ENCODE results near the gene BOC.

DNA sequence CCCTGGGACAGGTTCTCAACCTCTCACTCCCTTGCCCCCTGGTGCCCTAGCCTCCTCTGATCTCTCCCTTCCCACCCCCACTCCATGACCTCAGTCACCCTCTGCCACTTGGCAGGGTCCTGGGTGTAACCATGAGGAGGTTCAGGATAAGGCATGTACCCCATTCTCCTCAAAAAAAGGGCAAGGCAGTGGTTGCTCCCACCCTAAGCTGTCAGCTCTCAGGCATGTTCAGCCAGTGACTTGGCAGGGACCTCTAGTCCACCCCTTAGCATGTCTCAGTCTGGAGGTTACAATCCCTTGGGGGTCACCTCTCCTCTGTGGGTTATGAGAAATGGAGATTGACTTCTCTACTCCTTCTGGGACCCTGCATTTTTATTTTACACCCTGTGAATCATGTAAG lies 11.0 kb upstream of the BOC start:
- TF ChIP-seq, protein P1, sequence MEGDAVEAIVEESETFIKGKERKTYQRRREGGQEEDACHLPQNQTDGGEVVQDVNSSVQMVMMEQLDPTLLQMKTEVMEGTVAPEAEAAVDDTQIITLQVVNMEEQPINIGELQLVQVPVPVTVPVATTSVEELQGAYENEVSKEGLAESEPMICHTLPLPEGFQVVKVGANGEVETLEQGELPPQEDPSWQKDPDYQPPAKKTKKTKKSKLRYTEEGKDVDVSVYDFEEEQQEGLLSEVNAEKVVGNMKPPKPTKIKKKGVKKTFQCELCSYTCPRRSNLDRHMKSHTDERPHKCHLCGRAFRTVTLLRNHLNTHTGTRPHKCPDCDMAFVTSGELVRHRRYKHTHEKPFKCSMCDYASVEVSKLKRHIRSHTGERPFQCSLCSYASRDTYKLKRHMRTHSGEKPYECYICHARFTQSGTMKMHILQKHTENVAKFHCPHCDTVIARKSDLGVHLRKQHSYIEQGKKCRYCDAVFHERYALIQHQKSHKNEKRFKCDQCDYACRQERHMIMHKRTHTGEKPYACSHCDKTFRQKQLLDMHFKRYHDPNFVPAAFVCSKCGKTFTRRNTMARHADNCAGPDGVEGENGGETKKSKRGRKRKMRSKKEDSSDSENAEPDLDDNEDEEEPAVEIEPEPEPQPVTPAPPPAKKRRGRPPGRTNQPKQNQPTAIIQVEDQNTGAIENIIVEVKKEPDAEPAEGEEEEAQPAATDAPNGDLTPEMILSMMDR (IDR thresholded peaks at IDR 0.05; ENCODE audit: borderline replicate concordance, extremely low read depth, low read length, poor library complexity, severe bottlenecking), result no peak
- TF ChIP-seq EZH2 (IDR thresholded peaks at IDR 0.05; ENCODE audit: borderline replicate concordance, low read depth, low read length, severe bottlenecking), result no peak
